HS-5 (cell line): ENCODE data around the gene NALCN.
"Not testable (repeated sequence)": the region's sequence is repeated elsewhere in the genome, so short reads cannot be mapped to it uniquely, and the experiment has no call there.

ENCODE experiments used
- DNase-seq: peaks from one replicate; pipeline ENCODE4 v3.0.0-alpha.2; 2012; ENCODE audit warnings: low read depth

Gene NALCN

GRCh38 chr13:101341464-101341863 is 74.8 kb downstream of the NALCN start:
- DNase-seq: no peak

- DNase-seq: no peak
These were observed 77.1 kb downstream of the NALCN start for GRCh38 chr13:101339202-101339601.

DNA sequence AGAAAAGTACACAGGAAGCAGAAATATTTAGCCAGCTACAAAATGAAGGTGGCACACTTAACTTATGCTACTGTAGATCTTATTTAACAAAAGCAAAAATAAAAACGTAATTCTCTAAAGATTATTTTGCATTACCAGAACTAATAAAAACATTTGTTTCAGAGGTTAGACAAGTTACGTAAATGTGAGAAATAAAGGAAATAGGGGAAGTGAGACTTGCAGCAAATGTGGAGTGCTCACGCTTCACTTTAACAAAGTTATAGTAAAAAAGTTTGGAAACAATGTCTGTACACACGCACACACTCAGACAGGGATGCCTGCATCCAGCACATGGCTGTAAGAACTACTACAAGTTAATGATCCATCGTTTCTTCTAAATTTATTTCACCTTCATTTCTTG is 83.7 kb downstream of the NALCN start:
- DNase-seq: no peak

DNA sequence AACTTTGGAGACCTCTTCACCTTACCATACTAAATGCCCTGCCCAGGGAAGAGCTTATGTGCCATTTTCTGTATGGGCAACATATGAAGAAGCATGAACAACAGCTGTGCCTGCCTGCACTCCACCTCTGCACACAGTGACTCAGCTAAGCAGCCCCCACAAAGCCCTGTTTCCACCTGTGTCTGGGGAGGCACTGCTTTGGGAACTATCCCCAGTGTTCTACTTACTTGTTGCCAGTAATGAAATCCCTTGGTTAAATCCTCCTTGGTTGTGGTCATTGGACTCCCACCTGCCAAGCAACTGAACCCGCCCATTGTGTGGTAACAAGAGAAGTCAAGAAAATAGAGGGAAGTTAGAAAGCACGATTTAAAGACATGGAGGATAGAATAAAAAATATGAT is 84.6 kb downstream of the NALCN start:
- DNase-seq: no peak

GRCh38 chr13:101327871-101328270 is 88.4 kb downstream of the NALCN start:
- no peak for DNase-seq

DNA sequence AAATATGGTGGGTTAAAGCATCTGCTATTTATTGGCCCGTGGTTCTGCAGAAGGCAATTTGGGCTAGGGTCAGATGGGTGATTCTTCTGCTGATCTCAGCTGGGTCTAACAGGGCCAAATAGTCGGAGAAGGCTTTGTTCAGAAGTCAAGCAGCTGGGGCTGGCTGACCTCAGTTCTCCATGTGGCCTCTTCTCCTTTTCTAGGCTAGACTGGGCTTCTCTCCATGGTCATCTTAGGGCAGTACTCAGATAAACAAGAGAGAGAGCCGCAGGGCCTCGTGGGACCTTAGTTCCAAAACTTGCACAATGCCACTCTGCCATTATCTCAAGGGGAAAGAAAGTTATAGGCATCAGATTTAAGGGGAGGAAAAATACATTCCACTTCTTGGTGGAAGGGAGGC is 89.6 kb downstream of the NALCN start:
- no peak for DNase-seq

DNA sequence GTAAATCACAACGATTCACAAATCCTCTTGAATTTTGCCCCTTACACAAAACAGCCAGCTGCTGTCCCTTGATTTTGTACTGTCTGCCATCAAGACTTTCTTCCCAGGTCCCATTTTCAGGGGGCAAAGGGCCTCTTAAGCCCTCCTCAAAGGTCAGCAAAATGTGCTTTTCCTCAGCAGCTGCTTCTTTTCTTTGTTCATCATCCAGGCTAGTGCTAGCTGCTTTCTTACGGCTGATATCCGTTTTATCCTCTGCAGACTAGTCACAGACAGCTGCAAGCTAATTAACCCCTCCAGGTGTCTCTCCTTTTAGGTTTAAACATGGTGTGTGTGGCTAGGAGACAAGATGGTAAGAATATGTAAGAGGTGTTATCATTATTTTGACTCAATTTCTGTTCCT is 90.9 kb downstream of the NALCN start:
- no peak for DNase-seq

DNA sequence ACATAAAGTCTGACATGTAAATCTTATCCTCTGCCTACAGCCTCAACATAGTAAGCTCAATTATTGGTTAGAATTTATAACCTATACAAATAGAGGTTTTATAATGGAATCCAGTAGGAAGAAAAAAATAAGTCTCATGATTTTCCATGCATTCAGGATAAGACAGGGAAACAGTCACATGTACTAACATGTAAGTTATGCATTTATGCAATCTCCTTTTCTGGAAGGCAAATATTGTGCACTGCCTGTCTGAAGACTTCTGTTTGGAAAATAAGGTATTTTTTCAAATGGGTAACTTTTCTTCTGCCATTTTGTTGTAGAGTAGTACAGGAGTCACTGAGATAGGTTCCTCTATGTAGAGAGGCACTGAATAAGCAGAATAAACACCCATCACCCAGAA is 92.7 kb downstream of the NALCN start:
- DNase-seq: no peak

DNA sequence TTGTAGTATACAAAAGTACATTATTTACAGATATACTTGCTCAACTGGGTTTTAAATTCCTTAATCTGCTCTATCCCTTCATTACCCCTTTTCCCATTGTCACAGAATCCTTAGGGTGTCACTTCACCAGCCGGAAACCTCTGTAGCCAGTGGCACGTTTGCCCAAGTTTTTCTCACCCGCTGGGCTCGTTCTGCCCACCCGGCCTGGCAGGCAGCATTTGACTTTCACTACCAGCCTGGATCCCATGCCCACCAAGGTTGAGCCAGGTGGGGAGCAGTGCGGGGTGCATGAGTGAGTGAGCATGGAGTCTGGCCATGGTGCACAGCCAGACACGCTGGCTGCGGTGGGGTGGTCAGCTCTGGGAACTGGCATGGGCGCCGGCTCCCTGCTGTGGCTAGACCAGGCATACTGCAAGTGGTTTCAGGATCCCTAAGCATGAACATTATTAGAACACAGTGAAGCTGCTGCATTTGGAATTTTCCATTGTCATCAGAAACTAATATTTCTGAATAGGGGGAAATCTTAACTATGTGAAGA is 98.3 kb downstream of the NALCN start:
- no peak for DNase-seq

- not testable (repeated sequence) for DNase-seq
These were observed 102.8 kb downstream of the NALCN start for GRCh38 chr13:101313479-101313878.

- peak; percentile 9 for DNase-seq
These were observed 107.2 kb downstream of the NALCN start for GRCh38 chr13:101309014-101309619.

- DNase-seq: no peak
These were observed 107.9 kb downstream of the NALCN start for GRCh38 chr13:101308247-101309013.

DNA sequence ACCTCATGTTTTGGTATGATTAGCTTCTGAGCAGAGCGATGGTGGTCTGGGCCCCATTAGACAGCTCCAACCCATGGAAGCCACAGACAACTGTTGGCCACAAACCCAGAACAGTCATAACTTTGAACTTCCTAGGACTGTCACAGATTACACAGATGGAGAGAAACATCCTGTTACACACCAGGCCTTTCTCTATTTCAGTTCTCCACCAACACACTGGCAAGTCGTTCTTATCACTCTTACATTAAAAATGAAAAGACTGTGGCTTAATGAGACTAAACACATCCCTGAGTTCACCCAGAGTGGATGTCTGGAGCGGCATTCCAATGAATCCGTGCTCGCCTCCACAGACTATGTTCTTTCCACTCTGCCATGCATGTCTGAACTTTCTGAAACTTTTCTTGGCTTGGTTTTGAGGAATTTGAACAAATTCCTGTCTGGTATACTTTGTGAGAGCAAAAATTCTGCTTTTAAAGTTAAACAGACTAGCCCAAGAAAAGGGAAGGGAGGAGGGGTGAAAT is 109.1 kb downstream of the NALCN start:
- no peak for DNase-seq

DNA sequence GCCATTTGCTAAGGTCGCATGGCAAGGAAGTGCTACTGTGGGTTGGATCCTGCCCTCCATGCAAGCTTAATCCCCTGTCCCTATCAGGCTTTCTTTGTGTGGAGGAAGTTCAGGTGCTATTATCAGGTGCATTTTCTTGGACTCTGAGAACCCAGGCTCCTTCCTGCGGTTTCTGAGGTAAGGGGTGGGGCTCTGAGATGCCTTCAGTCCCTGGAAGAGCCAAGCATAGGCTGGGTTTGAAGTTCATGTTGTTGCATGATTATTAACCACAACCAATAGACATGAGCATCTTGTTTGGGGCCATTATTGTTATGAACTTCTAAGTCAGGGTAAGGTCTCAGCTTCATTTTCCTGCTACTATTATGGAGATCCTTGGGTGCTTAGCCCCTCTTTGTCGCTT is 109.5 kb downstream of the NALCN start:
- no peak for DNase-seq

DNA sequence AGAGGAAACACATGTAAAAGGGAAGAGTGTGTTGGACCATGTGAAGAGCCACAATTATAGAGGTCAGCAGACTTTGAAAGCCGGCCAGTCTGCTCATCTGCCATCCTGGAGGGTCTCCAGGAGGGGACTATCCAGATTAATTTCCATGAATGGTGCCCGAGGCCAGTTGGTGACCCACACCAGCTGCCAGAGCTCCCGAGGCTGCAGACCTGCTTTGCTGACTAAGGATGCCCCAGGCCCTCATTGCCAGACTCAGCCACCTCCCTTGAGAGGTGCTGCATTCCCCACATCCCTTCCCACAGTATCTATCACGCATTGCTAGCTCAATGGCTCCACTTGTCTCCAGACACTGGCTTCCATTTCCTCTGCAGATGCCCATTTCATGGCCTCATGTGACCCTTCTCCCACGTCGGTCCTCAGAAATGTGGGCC is 110.3 kb downstream of the NALCN start:
- DNase-seq: no peak

- DNase-seq: no peak
These were observed 112.8 kb downstream of the NALCN start for GRCh38 chr13:101303521-101303920.

DNA sequence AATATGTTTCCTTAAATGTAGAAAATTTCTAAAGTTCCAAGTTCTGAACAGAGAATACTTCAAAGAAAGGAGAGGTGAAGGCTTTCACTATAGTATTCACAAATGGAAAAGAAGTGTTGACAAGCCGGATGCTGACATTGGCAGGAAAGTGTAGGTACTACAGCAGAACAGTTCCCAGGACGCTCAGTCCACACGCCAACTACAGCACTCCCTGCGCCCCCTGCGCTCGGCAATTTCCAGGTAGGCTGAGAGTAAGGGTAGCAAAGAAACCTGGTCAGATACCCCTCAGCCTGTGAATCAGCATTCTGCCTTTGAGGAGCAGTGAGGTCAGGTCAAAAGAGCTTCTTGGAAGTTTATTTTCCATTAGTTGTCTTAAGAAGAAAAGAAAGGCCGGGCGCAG is 115.3 kb downstream of the NALCN start:
- no peak for DNase-seq

DNA sequence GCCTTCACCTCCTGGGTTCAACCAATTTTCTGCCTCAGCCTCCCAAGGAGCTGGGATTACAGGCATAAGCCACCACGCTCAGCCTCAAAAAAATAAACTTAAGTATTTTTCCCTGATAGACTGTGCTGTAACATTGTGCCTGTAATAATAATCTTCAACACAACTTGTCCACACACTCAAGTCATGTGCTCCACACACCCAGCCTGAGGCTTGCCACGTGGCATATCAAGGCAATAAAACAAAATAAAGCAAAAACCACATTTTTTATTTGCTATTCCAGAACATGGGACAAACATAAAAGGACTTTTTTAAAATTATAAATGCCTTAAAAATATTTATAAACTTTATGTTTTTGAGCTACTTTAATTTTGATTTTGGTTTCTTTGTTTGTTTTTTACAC is 115.8 kb downstream of the NALCN start:
- DNase-seq: no peak

- DNase-seq: no peak
These were observed 117.8 kb downstream of the NALCN start for GRCh38 chr13:101298517-101298916.

- DNase-seq: no peak
These were observed 118.5 kb downstream of the NALCN start for GRCh38 chr13:101297794-101298193.

DNA sequence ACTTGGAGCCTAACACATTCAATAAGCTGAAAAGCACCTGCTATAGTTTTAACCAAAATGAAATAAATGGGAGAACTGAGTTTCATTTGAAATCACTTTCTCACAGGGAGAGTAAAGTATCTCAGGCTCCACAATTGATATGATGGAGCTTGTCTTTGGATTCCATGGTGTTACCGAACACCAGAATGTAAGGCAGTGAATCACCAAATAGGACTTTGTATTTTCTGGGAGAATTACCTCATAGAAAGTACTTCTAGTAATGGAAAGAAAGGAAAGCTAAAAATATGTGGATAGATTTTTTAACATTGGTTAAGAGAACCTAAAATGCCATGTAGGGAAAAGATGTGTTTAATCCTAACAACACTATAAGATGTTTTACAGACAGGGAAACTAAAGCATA is 123.6 kb downstream of the NALCN start:
- no peak for DNase-seq

- no peak for DNase-seq
These were observed 124.4 kb downstream of the NALCN start for GRCh38 chr13:101291646-101292515.
